NCI-H128 (cell line): Measurements from ENCODE around the gene C3orf18.
A peak's percentile ranks its signal among the peaks of the same experiment; 100 is the strongest.

Experiments used
- DNase-seq: peaks from one replicate; lab custom pipeline; 2025; ENCODE audit not compliant: unreplicated experiment; lab: John Stamatoyannopoulos, UW

The C3orf18 gene

GRCh38 chr3:50603261-50604109 lies 35.9 kb upstream of the C3orf18 start:
- no peak for DNase-seq

- no peak for DNase-seq
Measured at GRCh38 chr3:50602595-50603191, 35.1 kb upstream of the C3orf18 start.

- DNase-seq = peak; percentile 57
Measured at GRCh38 chr3:50600841-50601591, 33.5 kb upstream of the C3orf18 start.

GRCh38 chr3:50600141-50600753 lies 32.7 kb upstream of the C3orf18 start:
- no peak for DNase-seq

GRCh38 chr3:50599716-50600118 lies 32.2 kb upstream of the C3orf18 start:
- DNase-seq = no peak

GRCh38 chr3:50599115-50599715 lies 31.7 kb upstream of the C3orf18 start:
- no peak for DNase-seq

GRCh38 chr3:50594253-50594785 lies 26.8 kb upstream of the C3orf18 start:
- no peak for DNase-seq

- DNase-seq = no peak
Measured at GRCh38 chr3:50592568-50592967, 25.0 kb upstream of the C3orf18 start.

- DNase-seq = no peak
Measured at GRCh38 chr3:50591196-50591741, 23.7 kb upstream of the C3orf18 start.

GRCh38 chr3:50588759-50589433 lies 21.3 kb upstream of the C3orf18 start:
- no peak for DNase-seq

- no peak for DNase-seq
Measured at GRCh38 chr3:50587806-50588758, 20.5 kb upstream of the C3orf18 start.

GRCh38 chr3:50587373-50587772 lies 19.8 kb upstream of the C3orf18 start:
- DNase-seq = no peak

- no peak for DNase-seq
Measured at GRCh38 chr3:50586763-50587070, 19.2 kb upstream of the C3orf18 start.

- no peak for DNase-seq
Measured at GRCh38 chr3:50585919-50586762, 18.6 kb upstream of the C3orf18 start.

GRCh38 chr3:50584391-50584790 lies 16.8 kb upstream of the C3orf18 start:
- DNase-seq = no peak

GRCh38 chr3:50583897-50584296 lies 16.4 kb upstream of the C3orf18 start:
- no peak for DNase-seq

- no peak for DNase-seq
Measured at GRCh38 chr3:50582083-50582482, 14.5 kb upstream of the C3orf18 start.

- DNase-seq = no peak
Measured at GRCh38 chr3:50581459-50581842, 13.9 kb upstream of the C3orf18 start.
